ENCODE data around the gene HSD17B13. TPM values are rescaled to one million over a fixed set of nuclear protein-coding genes. Genes with fewer than 3 reads are reported as not detected.
"Not testable (repeated sequence)": the region's sequence is repeated elsewhere in the genome, so short reads cannot be mapped to it uniquely, and the experiment has no call there.

Gene HSD17B13
- total RNA-seq, 1 donor, result 0.18 TPM

DNA sequence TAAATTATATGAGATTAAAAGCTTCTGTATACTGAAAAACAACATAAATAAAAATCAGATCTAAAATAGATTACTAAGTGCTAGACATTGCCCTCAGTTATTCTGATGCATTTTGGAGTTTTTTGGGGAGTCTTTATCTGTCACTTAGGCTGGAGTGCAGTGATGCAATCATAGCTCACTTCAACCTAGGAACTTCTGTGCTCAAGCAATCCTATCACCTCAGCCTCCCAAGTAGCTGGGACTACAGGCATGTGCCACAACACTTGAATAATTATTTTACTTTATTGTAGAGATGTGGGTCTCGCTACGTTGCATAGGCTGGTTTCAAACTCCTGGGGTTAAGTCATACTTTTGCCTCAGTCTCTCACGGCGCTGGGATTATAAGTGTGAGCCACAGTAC, 36.6 kb upstream of the HSD17B13 start:
- H3K4me3 ChIP-seq (ENCODE audit: low read depth, low read length), result no peak overlapping the region
- no peak for DNase-seq (ENCODE audit: low read depth)
- TF ChIP-seq, protein P1, sequence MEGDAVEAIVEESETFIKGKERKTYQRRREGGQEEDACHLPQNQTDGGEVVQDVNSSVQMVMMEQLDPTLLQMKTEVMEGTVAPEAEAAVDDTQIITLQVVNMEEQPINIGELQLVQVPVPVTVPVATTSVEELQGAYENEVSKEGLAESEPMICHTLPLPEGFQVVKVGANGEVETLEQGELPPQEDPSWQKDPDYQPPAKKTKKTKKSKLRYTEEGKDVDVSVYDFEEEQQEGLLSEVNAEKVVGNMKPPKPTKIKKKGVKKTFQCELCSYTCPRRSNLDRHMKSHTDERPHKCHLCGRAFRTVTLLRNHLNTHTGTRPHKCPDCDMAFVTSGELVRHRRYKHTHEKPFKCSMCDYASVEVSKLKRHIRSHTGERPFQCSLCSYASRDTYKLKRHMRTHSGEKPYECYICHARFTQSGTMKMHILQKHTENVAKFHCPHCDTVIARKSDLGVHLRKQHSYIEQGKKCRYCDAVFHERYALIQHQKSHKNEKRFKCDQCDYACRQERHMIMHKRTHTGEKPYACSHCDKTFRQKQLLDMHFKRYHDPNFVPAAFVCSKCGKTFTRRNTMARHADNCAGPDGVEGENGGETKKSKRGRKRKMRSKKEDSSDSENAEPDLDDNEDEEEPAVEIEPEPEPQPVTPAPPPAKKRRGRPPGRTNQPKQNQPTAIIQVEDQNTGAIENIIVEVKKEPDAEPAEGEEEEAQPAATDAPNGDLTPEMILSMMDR (IDR thresholded peaks at IDR 0.05; ENCODE audit: insufficient read depth, low read length), result no peak

DNA sequence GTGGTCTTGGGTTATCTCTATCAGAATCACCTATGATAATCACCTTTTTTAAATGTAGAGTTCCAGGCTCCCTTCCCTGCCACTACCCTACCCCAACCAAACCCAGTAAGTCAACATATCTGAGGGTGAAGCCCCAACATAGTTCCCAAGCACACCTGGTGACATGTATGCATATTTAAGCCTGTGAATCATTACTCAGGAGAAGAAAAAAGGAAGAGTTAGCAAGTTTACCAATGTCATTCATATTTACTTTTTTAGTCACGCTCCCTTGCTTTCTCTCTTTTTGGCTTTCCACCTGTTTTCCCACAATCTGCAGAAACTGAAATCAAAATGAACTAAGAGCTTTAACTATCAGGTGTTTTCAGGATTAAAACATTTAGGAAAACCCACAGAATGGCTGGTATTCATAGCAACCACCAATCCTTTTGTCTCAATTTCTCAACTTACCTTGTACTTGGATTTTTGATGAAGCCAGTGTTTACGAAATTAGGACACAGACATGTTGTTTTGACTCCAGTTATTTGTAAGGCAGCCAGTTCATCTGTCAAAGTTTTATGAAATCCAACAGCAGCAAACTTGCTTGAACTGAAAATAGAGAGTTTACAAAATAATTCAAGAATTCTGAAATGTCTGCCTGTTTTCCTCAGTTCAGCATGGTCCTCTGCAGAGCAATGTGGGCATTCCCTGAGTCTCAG, 34.3 kb upstream of the HSD17B13 start:
- DNase-seq (ENCODE audit: low read depth), result no peak
- no peak overlapping the region for H3K4me3 ChIP-seq (ENCODE audit: low read depth, low read length)
- TF ChIP-seq, protein P1 (IDR thresholded peaks at IDR 0.05; ENCODE audit: insufficient read depth, low read length), result no peak

DNA sequence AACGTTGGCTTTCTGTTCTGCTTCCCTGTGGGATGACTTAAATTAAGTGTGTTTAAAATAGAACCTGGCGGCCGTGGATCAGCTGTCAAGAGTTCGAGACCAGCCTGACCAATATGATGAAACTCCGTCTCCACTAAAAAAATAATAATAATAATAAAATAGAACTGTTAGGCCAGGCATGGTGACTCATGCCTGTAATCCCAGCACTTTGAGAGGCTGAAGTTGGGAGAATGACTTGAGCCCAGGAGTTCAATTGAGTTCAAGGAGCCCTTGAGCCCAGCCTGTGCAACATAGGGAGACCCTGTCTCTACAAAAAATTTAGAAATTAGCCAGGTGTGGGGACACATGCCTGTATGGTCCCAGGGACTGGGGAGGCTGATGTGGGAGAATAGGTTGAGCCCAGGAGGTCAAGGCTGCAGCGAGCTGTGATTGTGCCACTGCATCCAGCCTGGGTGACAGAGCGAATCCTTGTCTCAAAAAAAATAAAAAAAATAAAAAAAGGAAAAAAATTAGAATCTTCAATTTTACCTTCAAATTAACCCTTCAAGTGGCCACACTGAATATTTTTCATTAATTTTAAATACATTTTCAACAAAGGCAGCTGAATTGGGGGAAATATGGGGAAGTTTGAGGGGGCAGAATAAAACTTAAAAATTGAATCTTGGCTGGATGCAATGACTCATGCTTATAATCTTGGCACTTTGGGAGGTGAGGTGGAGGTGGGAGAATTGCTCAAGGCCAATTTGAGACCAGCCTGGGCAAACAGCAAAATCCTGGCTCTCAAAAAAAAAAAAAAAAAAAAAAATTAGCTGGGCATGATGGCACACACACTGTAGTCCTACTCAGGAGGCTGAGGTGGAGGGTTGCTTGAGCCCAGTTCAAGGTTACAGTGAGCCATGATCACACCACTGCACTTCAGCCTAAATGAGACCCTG, 31.8 kb upstream of the HSD17B13 start:
- DNase-seq (ENCODE audit: low read depth), result peak; percentile 72
- H3K4me3 ChIP-seq (ENCODE audit: low read depth, low read length), result peak overlapping the region; percentile 28
- TF ChIP-seq, protein P1 (IDR thresholded peaks at IDR 0.05; ENCODE audit: insufficient read depth, low read length), result no peak

DNA sequence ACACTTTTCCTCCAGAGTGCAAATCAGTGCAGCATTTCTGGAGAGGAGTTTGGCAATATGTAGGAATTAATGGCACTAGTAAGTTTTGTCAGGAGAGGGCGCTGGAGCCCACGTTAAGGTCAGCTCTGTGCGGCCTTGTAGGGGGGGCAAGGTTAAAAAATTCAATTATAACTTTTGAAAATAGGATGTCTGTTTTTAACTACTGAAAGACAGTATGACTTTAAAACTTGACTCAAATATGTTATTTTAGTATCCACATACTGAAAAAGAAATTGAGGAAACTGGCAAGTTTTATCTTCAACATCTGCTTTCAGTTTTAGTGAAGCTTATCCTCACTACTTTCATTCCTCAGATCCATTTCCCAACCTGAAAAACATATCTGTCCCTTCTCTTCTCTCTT, 30.9 kb upstream of the HSD17B13 start:
- DNase-seq (ENCODE audit: low read depth), result peak; percentile 85
- H3K4me3 ChIP-seq (ENCODE audit: low read depth, low read length), result no peak overlapping the region
- TF ChIP-seq, protein P1 (IDR thresholded peaks at IDR 0.05; ENCODE audit: insufficient read depth, low read length), result peak; percentile 71

DNA sequence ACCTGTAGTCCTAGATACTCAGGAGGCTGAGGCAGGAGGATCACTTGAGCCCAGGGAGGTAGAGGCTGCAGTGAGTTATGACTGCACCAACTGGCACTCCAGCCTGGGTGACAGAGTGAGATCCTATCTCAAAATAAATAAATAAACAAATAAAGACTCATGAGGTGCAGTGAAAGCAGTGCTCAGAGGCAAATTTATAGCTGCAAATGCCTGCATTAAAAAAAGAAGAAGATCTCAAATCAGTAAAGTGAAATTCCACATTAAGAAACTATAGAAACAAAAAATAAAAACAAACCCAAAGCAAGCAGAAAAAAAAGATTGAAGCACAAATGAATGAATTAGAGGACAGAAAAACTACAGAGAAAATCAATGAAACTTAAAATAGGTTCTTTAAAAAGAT, 22.5 kb upstream of the HSD17B13 start:
- no peak overlapping the region for H3K4me3 ChIP-seq (ENCODE audit: low read depth, low read length)
- TF ChIP-seq, protein P1 (IDR thresholded peaks at IDR 0.05; ENCODE audit: insufficient read depth, low read length), result no peak
- no peak for DNase-seq (ENCODE audit: low read depth)

DNA sequence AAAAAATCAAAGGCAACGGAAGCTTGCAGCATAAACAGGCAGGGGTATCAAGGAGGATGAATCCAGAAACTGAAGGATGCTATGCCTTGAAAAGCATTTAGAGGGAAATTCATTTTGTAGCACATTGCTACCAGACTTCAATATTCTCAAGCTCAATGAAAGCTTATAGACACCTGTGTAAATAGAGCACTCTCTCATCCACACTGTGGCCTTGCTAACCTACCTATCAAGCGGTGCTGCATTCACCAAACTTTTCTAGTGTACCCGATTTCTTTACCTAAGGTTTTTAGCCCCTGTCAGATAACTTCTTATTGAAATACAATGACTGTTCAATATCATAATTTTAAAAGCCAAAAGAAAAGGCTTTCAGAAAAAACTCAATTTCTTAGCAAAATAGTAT, 20.2 kb upstream of the HSD17B13 start:
- no peak overlapping the region for H3K4me3 ChIP-seq (ENCODE audit: low read depth, low read length)
- DNase-seq (ENCODE audit: low read depth), result no peak
- TF ChIP-seq, protein P1 (IDR thresholded peaks at IDR 0.05; ENCODE audit: insufficient read depth, low read length), result no peak

DNA sequence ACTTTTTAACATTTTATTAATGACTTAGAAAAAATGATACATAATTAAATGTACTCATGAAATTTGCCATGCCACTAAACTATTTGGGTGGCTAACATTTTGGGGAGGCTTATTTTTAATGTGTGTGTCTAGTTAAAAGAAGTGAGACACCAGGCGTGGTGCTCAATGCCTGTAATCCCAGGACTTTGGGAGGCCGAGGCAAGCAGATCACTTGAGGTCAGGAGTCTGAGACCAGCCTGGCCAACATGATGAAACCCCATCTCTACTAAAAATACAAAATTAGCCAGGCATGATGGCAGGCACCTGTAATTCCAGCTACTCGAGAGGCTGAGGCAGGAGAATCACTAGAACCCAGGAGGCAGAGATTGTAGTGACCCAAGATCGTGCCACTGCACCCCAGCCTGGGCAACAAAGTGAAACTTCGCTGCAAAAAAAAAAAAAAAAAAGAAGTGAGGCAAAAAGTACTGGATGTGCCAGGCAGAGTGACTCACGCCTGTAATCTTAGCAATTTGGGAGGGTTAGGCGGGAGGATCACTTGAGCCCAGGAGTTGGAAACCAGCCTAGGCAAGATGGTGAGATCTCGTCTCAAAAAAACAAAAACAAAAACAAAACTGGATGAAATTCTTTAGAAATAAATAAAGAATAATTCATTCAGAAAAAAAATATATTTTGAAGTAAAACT, 19.4 kb upstream of the HSD17B13 start:
- DNase-seq (ENCODE audit: low read depth), result peak; percentile 72
- not testable (repeated sequence) for H3K4me3 ChIP-seq (ENCODE audit: low read depth, low read length)
